ENCODE measurements around the gene IGSF9.

- TF ChIP-seq POLR2AphosphoS5 (IDR thresholded peaks at IDR 0.05; ENCODE audit: low read depth, low read length) = no peak
- no peak for TF ChIP-seq POLR2A (IDR thresholded peaks at IDR 0.05; ENCODE audit: low read depth, low read length)
- no peak for TF ChIP-seq TAF1 (IDR thresholded peaks at IDR 0.05; ENCODE audit: low read depth, low read length)
Measured at GRCh38 chr1:159964144-159964543, 18.7 kb upstream of the IGSF9 start.
